ENCODE data around the gene CNKSR3. TPM values are rescaled to one million over a fixed set of nuclear protein-coding genes. Genes with fewer than 3 reads are reported as not detected.

The CNKSR3 gene
- total RNA-seq, 1 donor from 2014 or later: 2.0 TPM

GRCh38 chr6:154408891-154409500 is 101.5 kb downstream of the CNKSR3 start:
- H3K27me3 Mint-ChIP-seq (ENCODE audit: unreplicated experiment): no peaks in the 10 kb centered on the region
- no peak overlapping the region for H3K27ac Mint-ChIP-seq (ENCODE audit: unreplicated experiment)
- no peaks in the 10 kb centered on the region for H3K4me1 Mint-ChIP-seq (ENCODE audit: low read depth, unreplicated experiment)
- no peak for TF ChIP-seq CTCF (IDR thresholded peaks at IDR 0.05; ENCODE audit: partially characterized antibody, unreplicated experiment)
- H3K9me3 Mint-ChIP-seq (ENCODE audit: unreplicated experiment): peaks cover 2% of the 10 kb centered on the region
- H3K36me3 Mint-ChIP-seq (ENCODE audit: unreplicated experiment): no peaks in the 10 kb centered on the region
- DNase-seq: no peak
- no peak overlapping the region for H3K4me3 Mint-ChIP-seq (ENCODE audit: unreplicated experiment)

GRCh38 chr6:154407440-154407839 is 103.0 kb downstream of the CNKSR3 start:
- no peak for DNase-seq
- Mint-ChIP-seq H3K36me3 (ENCODE audit: unreplicated experiment) (no peaks in the 10 kb centered on the region), H3K9me3 (ENCODE audit: unreplicated experiment) (peaks cover 2% of the 10 kb centered on the region), H3K4me3 (ENCODE audit: unreplicated experiment) (no peak overlapping the region), H3K27me3 (ENCODE audit: unreplicated experiment) (no peaks in the 10 kb centered on the region), H3K27ac (ENCODE audit: unreplicated experiment) (no peak overlapping the region), H3K4me1 (ENCODE audit: low read depth, unreplicated experiment) (no peaks in the 10 kb centered on the region)
- TF ChIP-seq CTCF (IDR thresholded peaks at IDR 0.05; ENCODE audit: partially characterized antibody, unreplicated experiment): no peak

GRCh38 chr6:154406869-154407268 is 103.6 kb downstream of the CNKSR3 start:
- H3K27ac Mint-ChIP-seq (ENCODE audit: unreplicated experiment): no peak overlapping the region

GRCh38 chr6:154406301-154406700 is 104.2 kb downstream of the CNKSR3 start:
- no peaks in the 10 kb centered on the region for H3K27me3 Mint-ChIP-seq (ENCODE audit: unreplicated experiment)
- no peak for DNase-seq
- H3K9me3 Mint-ChIP-seq (ENCODE audit: unreplicated experiment): peaks cover 2% of the 10 kb centered on the region
- H3K36me3 Mint-ChIP-seq (ENCODE audit: unreplicated experiment): no peaks in the 10 kb centered on the region
- TF ChIP-seq CTCF (IDR thresholded peaks at IDR 0.05; ENCODE audit: partially characterized antibody, unreplicated experiment): no peak
- no peak overlapping the region for H3K4me3 Mint-ChIP-seq (ENCODE audit: unreplicated experiment)
- H3K27ac Mint-ChIP-seq (ENCODE audit: unreplicated experiment): no peak overlapping the region
- no peaks in the 10 kb centered on the region for H3K4me1 Mint-ChIP-seq (ENCODE audit: low read depth, unreplicated experiment)

More at GRCh38 chr6:154406869-154407268, 103.6 kb downstream of the CNKSR3 start:
- no peak for DNase-seq
- Mint-ChIP-seq H3K9me3 (ENCODE audit: unreplicated experiment) (peaks cover 2% of the 10 kb centered on the region), H3K36me3 (ENCODE audit: unreplicated experiment) (no peaks in the 10 kb centered on the region), H3K27me3 (ENCODE audit: unreplicated experiment) (no peaks in the 10 kb centered on the region), H3K4me1 (ENCODE audit: low read depth, unreplicated experiment) (no peaks in the 10 kb centered on the region), H3K4me3 (ENCODE audit: unreplicated experiment) (no peak overlapping the region)
- no peak for TF ChIP-seq CTCF (IDR thresholded peaks at IDR 0.05; ENCODE audit: partially characterized antibody, unreplicated experiment)

GRCh38 chr6:154404791-154405400 is 105.6 kb downstream of the CNKSR3 start:
- no peak overlapping the region for H3K27ac Mint-ChIP-seq (ENCODE audit: unreplicated experiment)
- DNase-seq: no peak
- peaks cover 2% of the 10 kb centered on the region for H3K9me3 Mint-ChIP-seq (ENCODE audit: unreplicated experiment)
- no peak for TF ChIP-seq CTCF (IDR thresholded peaks at IDR 0.05; ENCODE audit: partially characterized antibody, unreplicated experiment)
- no peaks in the 10 kb centered on the region for H3K4me1 Mint-ChIP-seq (ENCODE audit: low read depth, unreplicated experiment)
- no peaks in the 10 kb centered on the region for H3K27me3 Mint-ChIP-seq (ENCODE audit: unreplicated experiment)
- H3K36me3 Mint-ChIP-seq (ENCODE audit: unreplicated experiment): no peaks in the 10 kb centered on the region
- no peak overlapping the region for H3K4me3 Mint-ChIP-seq (ENCODE audit: unreplicated experiment)

Data from glutamatergic neuron (in vitro differentiated cells).